ENCODE results near the gene GRK3. TPM values are rescaled to one million over a fixed set of nuclear protein-coding genes. Genes with fewer than 3 reads are reported as not detected.

The GRK3 gene
- total RNA-seq, 3 donors from 2014 or later (not counting 1 experiment from before 2014, with no cell fraction given) = 2.2 to 7.2 (median 3.8) TPM

DNA sequence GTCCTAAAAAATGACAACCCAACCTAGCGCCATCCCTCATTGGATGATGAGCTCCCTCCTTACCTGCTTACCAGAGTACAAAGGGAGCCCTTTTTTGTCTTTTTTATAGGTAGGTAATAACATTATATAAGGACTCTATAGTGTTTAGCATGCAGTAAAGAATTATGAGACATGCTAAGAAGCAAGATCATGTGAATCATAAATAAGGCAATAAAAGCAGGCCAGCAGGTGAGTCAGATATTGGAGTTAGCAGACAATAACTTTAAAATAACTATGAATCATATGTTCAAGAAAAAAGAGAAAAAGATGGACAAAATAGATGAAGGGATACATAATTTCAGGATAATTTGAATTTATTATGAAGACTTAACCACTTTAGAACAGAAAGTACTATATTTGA, 81.5 kb downstream of the GRK3 start:
- H3K9me3 ChIP-seq (ENCODE audit: control insufficient read depth, insufficient read depth, low read length) = no peaks in the 10 kb centered on the region
- no peaks in the 10 kb centered on the region for H3K4me1 Mint-ChIP-seq
- intact Hi-C loops (cut with micrococcal nuclease) = no loop called here
- TF ChIP-seq, protein P1, sequence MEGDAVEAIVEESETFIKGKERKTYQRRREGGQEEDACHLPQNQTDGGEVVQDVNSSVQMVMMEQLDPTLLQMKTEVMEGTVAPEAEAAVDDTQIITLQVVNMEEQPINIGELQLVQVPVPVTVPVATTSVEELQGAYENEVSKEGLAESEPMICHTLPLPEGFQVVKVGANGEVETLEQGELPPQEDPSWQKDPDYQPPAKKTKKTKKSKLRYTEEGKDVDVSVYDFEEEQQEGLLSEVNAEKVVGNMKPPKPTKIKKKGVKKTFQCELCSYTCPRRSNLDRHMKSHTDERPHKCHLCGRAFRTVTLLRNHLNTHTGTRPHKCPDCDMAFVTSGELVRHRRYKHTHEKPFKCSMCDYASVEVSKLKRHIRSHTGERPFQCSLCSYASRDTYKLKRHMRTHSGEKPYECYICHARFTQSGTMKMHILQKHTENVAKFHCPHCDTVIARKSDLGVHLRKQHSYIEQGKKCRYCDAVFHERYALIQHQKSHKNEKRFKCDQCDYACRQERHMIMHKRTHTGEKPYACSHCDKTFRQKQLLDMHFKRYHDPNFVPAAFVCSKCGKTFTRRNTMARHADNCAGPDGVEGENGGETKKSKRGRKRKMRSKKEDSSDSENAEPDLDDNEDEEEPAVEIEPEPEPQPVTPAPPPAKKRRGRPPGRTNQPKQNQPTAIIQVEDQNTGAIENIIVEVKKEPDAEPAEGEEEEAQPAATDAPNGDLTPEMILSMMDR (IDR thresholded peaks at IDR 0.05) = no peak
- no peak overlapping the region for H3K27ac Mint-ChIP-seq
- H3K4me1 ChIP-seq (ENCODE audit: control insufficient read depth, insufficient read depth, low read length) = no peaks in the 10 kb centered on the region
- ATAC-seq (no peak), DNase-seq (no peak)
- no peaks in the 10 kb centered on the region for H3K36me3 ChIP-seq (ENCODE audit: control insufficient read depth, insufficient read depth, low read length)
- H3K4me3 ChIP-seq (ENCODE audit: low read length) = no peak overlapping the region
- peaks cover 5 to 6% of the 10 kb centered on the region in 2 donors for H3K27me3 Mint-ChIP-seq (ENCODE audit: low read depth in 2 of 2)
- H3K36me3 Mint-ChIP-seq = no peaks in the 10 kb centered on the region
- peaks cover 0 to 2% of the 10 kb centered on the region in 2 donors for H3K9me3 Mint-ChIP-seq
- H3K27ac ChIP-seq (ENCODE audit: low read length) = no peak overlapping the region
- no peaks in the 10 kb centered on the region for H3K27me3 ChIP-seq (ENCODE audit: control insufficient read depth, insufficient read depth, low read length)
- no CpG with 5 or more reads among the region's 1 CpG for WGBS (ENCODE audit: insufficient coverage)
- no peak overlapping the region for H3K4me3 Mint-ChIP-seq

DNA sequence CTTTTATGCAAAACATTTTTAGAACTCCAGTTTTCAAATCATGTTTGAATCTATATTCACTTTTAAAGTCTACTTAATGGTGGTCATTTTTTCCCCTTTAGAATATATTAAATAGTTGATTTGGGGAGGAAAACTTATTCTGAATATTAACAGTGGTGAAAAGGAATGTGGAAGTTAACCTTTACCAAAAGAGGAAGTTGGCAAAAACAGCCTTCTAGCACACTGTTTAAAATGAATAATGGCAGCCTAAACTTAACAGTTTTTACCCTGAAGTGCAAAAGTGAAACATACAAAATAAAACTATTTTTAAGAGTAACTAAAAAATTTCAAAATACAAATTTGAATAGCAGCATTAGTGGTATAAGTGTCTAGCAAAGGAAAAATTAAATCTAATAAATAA, 86.4 kb downstream of the GRK3 start:
- Mint-ChIP-seq H3K4me3 (no peak overlapping the region), H3K36me3 (no peaks in the 10 kb centered on the region), H3K4me1 (no peaks in the 10 kb centered on the region), H3K27me3 (ENCODE audit: low read depth in 2 of 2) (peaks cover 6% of the 10 kb centered on the region in 2 donors), H3K9me3 (no peaks in the 10 kb centered on the region), H3K27ac (no peak overlapping the region)
- Histone ChIP-seq H3K9me3 (ENCODE audit: control insufficient read depth, insufficient read depth, low read length) (no peaks in the 10 kb centered on the region), H3K36me3 (ENCODE audit: control insufficient read depth, insufficient read depth, low read length) (no peaks in the 10 kb centered on the region), H3K4me3 (ENCODE audit: low read length) (no peak overlapping the region), H3K4me1 (ENCODE audit: control insufficient read depth, insufficient read depth, low read length) (no peaks in the 10 kb centered on the region), H3K27me3 (ENCODE audit: control insufficient read depth, insufficient read depth, low read length) (no peaks in the 10 kb centered on the region), H3K27ac (ENCODE audit: low read length) (no peak overlapping the region)
- intact Hi-C loops (cut with micrococcal nuclease) = no loop called here
- DNase-seq (no peak), ATAC-seq (no peak)
- TF ChIP-seq, protein P1 (IDR thresholded peaks at IDR 0.05) = no peak

DNA sequence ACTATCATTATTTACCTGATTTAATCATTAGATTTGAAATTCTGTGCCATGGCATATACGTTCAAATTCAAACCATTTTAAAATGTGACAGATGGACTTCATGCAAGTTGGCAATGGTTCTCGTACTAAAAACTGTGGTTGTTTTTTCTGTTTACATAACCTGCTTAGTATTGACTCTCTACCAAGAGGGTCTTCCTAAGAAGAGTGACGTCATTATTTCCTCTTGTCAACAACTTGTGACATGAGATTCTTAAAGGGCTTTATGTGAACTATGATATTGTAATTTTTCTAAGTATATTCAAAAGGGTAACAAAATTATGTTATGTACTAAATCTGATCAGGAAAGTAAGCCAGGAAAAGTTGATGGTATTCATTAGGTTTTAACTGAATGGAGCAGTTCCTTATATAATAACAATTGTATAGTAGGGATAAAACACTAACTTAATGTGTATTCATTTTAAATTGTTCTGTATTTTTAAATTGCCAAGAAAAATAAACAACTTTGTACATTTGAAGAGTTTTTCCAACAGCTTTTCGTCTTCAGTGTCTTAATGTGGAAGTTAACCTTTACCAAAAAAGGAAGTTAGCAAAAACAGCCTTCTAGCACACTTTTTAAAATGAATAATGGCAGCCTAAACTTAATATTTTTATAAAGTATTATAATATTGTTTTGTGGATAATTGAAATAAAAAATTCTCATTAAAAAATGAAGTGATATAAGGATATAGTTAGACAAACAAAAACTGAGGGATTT, 87.0 kb downstream of the GRK3 start:
- H3K27me3 ChIP-seq (ENCODE audit: control insufficient read depth, insufficient read depth, low read length) = no peaks in the 10 kb centered on the region
- Mint-ChIP-seq H3K27me3 (ENCODE audit: low read depth in 2 of 2) (peaks cover 6% of the 10 kb centered on the region in 2 donors), H3K9me3 (no peaks in the 10 kb centered on the region), H3K4me3 (no peak overlapping the region), H3K36me3 (no peaks in the 10 kb centered on the region), H3K4me1 (no peaks in the 10 kb centered on the region), H3K27ac (no peak overlapping the region)
- intact Hi-C loops (cut with micrococcal nuclease) = no loop called here
- H3K9me3 ChIP-seq (ENCODE audit: control insufficient read depth, insufficient read depth, low read length) = no peaks in the 10 kb centered on the region
- ATAC-seq = no peak
- no peak for DNase-seq
- 44% methylated on average over 2 of the region's 4 CpGs for WGBS (ENCODE audit: insufficient coverage)
- no peak overlapping the region for H3K27ac ChIP-seq (ENCODE audit: low read length)
- no peaks in the 10 kb centered on the region for H3K36me3 ChIP-seq (ENCODE audit: control insufficient read depth, insufficient read depth, low read length)
- no peaks in the 10 kb centered on the region for H3K4me1 ChIP-seq (ENCODE audit: control insufficient read depth, insufficient read depth, low read length)
- TF ChIP-seq, protein P1 (IDR thresholded peaks at IDR 0.05) = no peak
- H3K4me3 ChIP-seq (ENCODE audit: low read length) = no peak overlapping the region

DNA sequence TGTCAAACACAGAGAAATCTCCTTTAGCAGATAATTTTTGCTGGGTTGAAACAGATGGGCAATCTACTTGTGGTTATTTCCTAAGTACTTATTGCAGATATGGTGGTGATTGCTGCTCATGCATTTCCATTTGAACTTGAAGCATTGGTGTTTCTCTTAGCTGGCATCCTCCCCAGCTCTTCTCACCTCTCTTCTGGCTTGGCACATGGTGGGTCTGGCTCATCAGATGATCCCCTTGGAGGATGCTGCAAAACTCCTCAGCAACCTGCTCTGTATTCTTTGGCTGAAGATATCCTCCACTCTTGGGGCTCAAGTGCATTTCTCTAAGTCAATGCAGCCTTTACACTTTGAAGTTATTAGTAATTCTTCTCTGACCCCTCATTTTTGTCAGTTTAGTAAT, 90.2 kb downstream of the GRK3 start:
- Histone ChIP-seq H3K36me3 (ENCODE audit: control insufficient read depth, insufficient read depth, low read length) (no peaks in the 10 kb centered on the region), H3K9me3 (ENCODE audit: control insufficient read depth, insufficient read depth, low read length) (no peaks in the 10 kb centered on the region), H3K27me3 (ENCODE audit: control insufficient read depth, insufficient read depth, low read length) (no peaks in the 10 kb centered on the region), H3K27ac (ENCODE audit: low read length) (no peak overlapping the region), H3K4me1 (ENCODE audit: control insufficient read depth, insufficient read depth, low read length) (no peaks in the 10 kb centered on the region), H3K4me3 (ENCODE audit: low read length) (no peak overlapping the region)
- Mint-ChIP-seq H3K9me3 (no peaks in the 10 kb centered on the region), H3K27ac (no peak overlapping the region), H3K36me3 (no peaks in the 10 kb centered on the region), H3K27me3 (ENCODE audit: low read depth in 2 of 2) (peaks cover 0 to 8% of the 10 kb centered on the region in 2 donors), H3K4me3 (no peak overlapping the region), H3K4me1 (no peaks in the 10 kb centered on the region)
- intact Hi-C loops (cut with micrococcal nuclease) = no loop called here
- TF ChIP-seq, protein P1 (IDR thresholded peaks at IDR 0.05) = no peak
- DNase-seq (no peak), ATAC-seq (no peak)
